Cardiac muscle cell (in vitro differentiated cells and primary cell): Measurements from ENCODE around the gene NXPH4. TPM values are rescaled to one million over a fixed set of nuclear protein-coding genes. Genes with fewer than 3 reads are reported as not detected.

Experiments
- DNase-seq, 2 donors: peaks; one replicate each; pipeline versions ENCODE4 v3.0.0 to v3.0.0-alpha.2; 2010 to 2017; ENCODE audit warnings: low read depth in 1 of 2, low spot score in 1 of 2
- H3K27ac ChIP-seq: fragments of 200-600 bp; sonication (generic); 2 replicates; pipeline ENCODE4 v1.5.1; 2016
- H3K27me3 ChIP-seq: fragments of 200-600 bp; sonication (generic); 2 replicates; pipeline ENCODE4 v1.6.0; 2016; ENCODE audit warnings: control low read depth
- H3K36me3 ChIP-seq: fragments of 200-600 bp; sonication (generic); 2 replicates; pipeline ENCODE4 v1.5.1; 2016; ENCODE audit warnings: control low read depth
- H3K4me1 ChIP-seq: fragments of 200-600 bp; sonication (generic); 2 replicates; pipeline ENCODE4 v1.8.1; 2017; ENCODE audit warnings: low read depth, mild to moderate bottlenecking, mixed run types
- H3K4me3 ChIP-seq: fragments of 200-600 bp; sonication (generic); 2 replicates; pipeline ENCODE4 v1.5.1; 2016; ENCODE audit warnings: mild to moderate bottlenecking
- H3K9me3 ChIP-seq: fragments of 200-600 bp; sonication (generic); 2 replicates; pipeline ENCODE4 v1.5.1; 2017; ENCODE audit warnings: low read depth, mild to moderate bottlenecking, control low read depth
- CTCF ChIP-seq: IDR thresholded peaks from 2 replicates; pipeline ENCODE4 v1.5.1; 2012; ENCODE audit warnings: low read depth, mild to moderate bottlenecking, low read length
- polyA plus RNA-seq: library from polyadenylated mRNA; unstranded; fragments of >200 nt; fragmentation: Nextera tagmentation; extraction: Ambion mirVana; gene quantifications from 2 replicates; pipeline ENCODE4 v1.2.1, GENCODE V29; 2016
- total RNA-seq: library from RNA; depleted of rRNA; stranded (reverse); fragments of >200 nt; gene quantifications from 2 replicates; pipeline ENCODE4 v1.2.3, GENCODE V29; 2016

The NXPH4 gene
- total and polyA plus RNA-seq, 2 experiments from 2014 or later = 0.61 to 0.80 TPM

GRCh38 chr12:57179331-57180086 is 37.1 kb upstream of the NXPH4 start:
- no peak for DNase-seq
- Histone ChIP-seq H3K27me3 (no peaks in the 10 kb centered on the region), H3K36me3 (peaks cover 39% of the 10 kb centered on the region), H3K4me1 (no peaks in the 10 kb centered on the region), H3K27ac (no peak overlapping the region), H3K9me3 (no peaks in the 10 kb centered on the region), H3K4me3 (no peak overlapping the region)
- no peak for TF ChIP-seq CTCF

- no peaks in the 10 kb centered on the region for H3K27me3 ChIP-seq
- H3K27ac ChIP-seq = no peak overlapping the region
- peaks cover 47% of the 10 kb centered on the region for H3K36me3 ChIP-seq
- no peak for DNase-seq
- no peaks in the 10 kb centered on the region for H3K9me3 ChIP-seq
- no peaks in the 10 kb centered on the region for H3K4me1 ChIP-seq
- H3K4me3 ChIP-seq = no peak overlapping the region
- TF ChIP-seq CTCF = no peak
These were observed 36.1 kb upstream of the NXPH4 start for GRCh38 chr12:57180321-57180989.

- Histone ChIP-seq H3K4me1 (no peaks in the 10 kb centered on the region), H3K4me3 (no peak overlapping the region), H3K27ac (no peak overlapping the region), H3K9me3 (no peaks in the 10 kb centered on the region), H3K27me3 (no peaks in the 10 kb centered on the region), H3K36me3 (peaks cover 45% of the 10 kb centered on the region)
- TF ChIP-seq CTCF = no peak
- no peak for DNase-seq
These were observed 35.5 kb upstream of the NXPH4 start for GRCh38 chr12:57181072-57181471.

- Histone ChIP-seq H3K27ac (no peak overlapping the region), H3K4me1 (no peaks in the 10 kb centered on the region), H3K9me3 (no peaks in the 10 kb centered on the region), H3K36me3 (peaks cover 40% of the 10 kb centered on the region), H3K27me3 (no peaks in the 10 kb centered on the region), H3K4me3 (no peak overlapping the region)
- no peak for TF ChIP-seq CTCF
- DNase-seq = no peak
These were observed 34.9 kb upstream of the NXPH4 start for GRCh38 chr12:57181561-57182155.

GRCh38 chr12:57182918-57183575 is 33.5 kb upstream of the NXPH4 start:
- DNase-seq = peak; percentile 69 to 76
- Histone ChIP-seq H3K4me1 (no peaks in the 10 kb centered on the region), H3K4me3 (no peak overlapping the region), H3K9me3 (no peaks in the 10 kb centered on the region), H3K27me3 (no peaks in the 10 kb centered on the region), H3K36me3 (peaks cover 36% of the 10 kb centered on the region), H3K27ac (no peak overlapping the region)
- peak; percentile 86 for TF ChIP-seq CTCF
